GM18517 (cell line): ENCODE measurements around the gene ADRM1.

Experiments
- ATAC-seq: cut with Tn5 transposase; IDR thresholded peaks from one replicate; pipeline ENCODE4 v1.9.1; 2021; ENCODE audit warnings: mild to moderate bottlenecking, moderate library complexity; ENCODE audit not compliant: unreplicated experiment

The ADRM1 gene

DNA sequence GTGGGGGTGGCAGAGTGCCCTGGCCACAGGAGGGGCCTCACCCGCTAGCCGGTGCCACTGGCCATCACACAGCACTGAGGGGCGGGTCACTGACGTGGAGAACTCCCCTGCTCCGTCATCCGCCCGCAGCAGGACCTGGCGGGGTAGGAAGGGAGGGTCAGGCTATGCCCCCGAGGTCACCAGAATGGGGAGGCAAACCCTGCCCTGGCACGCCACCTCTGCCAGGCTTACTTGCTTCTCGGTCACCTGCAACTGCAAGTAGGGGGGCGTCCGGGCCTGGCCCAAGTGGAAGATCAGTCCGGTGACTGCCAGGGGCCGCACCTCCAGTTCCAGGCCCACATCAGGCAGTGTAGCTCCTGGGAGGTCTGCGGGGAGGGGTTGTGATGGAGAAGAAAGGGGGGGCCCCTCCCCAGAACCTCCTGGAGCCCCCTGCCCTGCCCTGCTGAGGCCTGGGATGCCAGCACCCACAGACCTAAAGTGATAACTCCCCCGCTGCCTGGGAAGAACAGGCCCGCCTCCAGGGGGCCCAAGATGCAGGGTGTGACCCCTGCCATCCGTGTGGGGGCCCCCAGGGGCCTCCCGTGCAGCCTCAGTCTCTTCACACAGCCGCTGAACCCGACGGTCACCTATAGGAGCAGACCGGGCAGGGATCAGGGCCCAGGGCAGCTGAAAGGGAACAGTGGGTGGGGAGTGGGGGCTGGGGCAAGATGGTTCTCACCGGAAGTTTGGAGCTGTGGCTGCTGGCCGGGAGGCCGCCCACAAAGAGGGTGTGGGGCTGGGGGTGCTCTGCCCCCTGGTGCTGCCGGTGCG lies 7.4 kb downstream of the ADRM1 start:
- ATAC-seq = no peak

- ATAC-seq = no peak
Observed at GRCh38 chr20:62310757-62311121, 7.9 kb downstream of the ADRM1 start.

GRCh38 chr20:62311150-62311549 lies 8.4 kb downstream of the ADRM1 start:
- ATAC-seq = no peak

- ATAC-seq = no peak
Observed at GRCh38 chr20:62311832-62312661, 9.2 kb downstream of the ADRM1 start.

DNA sequence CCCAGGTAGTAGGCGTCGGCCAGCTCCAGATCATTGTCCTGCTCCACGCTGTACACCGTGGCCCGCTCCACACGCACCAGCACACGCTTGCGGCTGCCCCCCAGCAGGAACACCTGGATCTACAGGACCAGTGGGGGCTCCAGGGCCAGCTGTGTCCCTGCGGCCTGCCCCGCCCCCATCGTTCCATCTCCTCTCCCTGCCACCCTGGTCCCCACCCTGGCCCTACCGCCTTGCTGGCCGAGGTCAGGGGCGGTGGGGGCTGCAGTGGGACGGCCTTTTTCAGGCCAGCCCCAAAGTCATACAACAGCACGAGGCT lies 9.8 kb downstream of the ADRM1 start:
- no peak for ATAC-seq

GRCh38 chr20:62313021-62313420 lies 10.2 kb downstream of the ADRM1 start:
- ATAC-seq = no peak

DNA sequence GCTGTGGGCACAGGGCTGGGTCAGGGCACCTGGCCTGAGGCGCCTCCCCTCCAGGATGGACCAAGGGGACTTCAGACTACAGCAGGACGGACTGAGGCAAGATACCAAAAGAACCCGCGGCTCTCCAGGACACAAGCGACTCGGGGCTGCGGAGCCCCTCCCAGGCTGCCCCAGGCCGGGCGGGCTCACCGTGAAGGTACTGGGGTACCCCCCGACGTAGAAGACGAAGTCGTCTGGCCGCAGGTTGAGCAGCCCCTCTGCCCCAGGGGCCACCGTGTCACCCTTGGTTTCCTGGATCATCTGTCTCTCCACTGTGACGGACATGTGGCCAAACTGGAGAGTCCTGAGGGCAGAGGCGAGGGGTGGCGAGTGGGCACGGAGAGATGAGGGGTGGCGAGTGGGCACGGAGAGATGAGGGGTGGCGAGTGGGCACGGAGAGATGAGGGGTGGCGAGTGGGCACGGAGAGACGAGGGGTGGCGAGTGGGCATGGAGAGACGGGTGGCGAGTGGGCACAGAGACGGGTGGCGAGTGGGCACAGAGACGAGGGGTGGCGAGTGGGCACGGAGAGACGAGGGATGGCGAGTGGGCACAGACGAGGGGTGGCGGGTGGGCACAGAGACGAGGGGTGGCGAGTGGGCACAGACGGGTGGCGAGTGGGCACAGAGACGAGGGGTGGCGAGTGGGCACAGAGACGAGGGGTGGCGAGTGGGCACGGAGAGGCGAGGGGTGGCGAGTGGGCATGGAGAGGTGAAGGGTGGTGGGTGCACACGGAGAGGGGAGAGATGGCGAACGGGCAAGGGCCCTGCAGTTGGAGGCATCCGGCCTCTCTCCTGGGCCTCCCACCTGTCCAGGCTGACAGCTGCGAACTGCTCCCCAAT lies 10.9 kb downstream of the ADRM1 start:
- ATAC-seq = no peak

DNA sequence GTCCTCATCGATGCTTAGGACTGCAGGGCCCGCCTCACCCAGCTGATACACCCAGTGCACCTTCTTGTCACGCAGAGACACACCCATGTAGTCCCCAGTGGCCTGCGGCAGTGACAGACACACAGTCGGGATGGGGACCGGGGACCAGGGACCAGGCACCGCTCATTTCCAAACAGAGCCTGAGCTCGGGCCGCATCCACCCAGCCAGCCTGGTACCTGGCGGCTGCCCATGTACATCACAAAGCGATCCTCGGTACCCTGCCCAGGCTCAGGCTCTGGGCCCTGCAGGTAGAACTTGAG lies 11.5 kb downstream of the ADRM1 start:
- ATAC-seq = no peak

DNA sequence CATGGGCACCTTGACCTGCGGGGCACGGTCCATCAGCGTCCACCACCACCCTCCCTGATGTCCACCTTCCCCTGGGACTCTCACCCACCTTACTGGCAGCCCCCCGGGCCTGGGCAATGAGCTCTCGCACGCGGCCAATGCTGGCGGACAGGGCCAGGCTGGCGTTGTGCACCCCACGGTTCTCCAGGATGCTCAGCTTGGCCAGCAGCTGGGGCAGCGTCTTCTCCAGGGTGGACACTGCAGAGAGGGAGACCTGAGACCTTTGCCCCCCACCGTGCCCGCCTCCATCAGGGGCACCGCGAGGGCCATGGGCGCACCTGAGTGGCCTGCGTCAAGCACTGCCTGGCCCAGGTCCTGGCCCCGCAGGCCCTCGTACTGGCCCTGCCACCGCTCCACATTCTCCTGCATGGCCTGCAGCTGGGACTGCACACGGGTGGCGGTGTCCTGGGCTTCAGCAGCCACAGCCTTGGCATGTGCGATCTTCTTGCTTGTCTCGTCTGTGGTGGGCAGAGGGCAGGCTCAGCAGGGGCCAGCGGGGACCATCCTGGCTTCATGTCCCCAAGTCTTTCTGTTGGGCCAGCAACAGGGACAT lies 12.0 kb downstream of the ADRM1 start:
- no peak for ATAC-seq

- no peak for ATAC-seq
Observed at GRCh38 chr20:62315773-62316172, 13.0 kb downstream of the ADRM1 start.

DNA sequence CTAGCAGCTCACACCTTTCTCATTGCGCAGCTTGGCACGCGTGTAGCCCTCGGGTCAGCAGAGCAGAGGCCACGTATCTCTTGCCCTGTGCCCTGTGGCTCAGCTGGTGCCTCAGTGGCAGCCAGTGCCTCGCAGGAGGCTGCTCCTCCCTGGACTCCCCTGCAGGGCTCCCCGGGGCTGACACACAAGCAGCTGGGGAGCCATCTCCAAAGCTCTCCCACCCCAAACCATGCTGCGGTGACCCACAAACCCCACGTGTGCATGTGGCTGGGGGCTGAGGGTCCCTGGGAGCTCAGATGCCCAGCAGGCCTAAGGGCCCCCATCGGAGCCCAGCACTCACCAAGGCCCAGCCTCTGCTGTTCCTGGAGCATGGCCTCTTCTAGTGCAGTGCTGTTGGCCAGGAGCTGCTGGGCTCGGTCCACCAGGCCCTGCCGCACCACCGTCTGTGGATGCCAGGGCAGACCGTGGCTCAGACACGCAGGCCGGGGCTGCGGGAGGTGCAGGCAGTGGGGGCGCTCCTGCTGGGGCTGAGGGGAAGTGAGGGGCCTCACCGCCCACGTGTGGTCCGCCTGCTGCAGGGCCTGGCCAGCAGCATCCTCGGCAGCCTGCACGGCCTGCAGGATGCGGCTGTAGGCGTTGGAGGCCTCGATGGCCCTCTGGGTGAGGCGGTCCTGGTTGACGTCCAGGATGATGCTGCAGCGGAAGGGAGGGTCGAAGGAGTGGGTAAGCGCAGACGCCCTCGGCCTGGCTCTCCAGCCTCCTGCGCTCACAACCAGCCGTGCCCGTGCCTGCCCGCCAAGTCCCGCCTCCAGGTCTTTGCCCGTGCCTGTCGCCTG lies 13.8 kb downstream of the ADRM1 start:
- no peak for ATAC-seq

- ATAC-seq = no peak
Observed at GRCh38 chr20:62317167-62317655, 14.4 kb downstream of the ADRM1 start.

DNA sequence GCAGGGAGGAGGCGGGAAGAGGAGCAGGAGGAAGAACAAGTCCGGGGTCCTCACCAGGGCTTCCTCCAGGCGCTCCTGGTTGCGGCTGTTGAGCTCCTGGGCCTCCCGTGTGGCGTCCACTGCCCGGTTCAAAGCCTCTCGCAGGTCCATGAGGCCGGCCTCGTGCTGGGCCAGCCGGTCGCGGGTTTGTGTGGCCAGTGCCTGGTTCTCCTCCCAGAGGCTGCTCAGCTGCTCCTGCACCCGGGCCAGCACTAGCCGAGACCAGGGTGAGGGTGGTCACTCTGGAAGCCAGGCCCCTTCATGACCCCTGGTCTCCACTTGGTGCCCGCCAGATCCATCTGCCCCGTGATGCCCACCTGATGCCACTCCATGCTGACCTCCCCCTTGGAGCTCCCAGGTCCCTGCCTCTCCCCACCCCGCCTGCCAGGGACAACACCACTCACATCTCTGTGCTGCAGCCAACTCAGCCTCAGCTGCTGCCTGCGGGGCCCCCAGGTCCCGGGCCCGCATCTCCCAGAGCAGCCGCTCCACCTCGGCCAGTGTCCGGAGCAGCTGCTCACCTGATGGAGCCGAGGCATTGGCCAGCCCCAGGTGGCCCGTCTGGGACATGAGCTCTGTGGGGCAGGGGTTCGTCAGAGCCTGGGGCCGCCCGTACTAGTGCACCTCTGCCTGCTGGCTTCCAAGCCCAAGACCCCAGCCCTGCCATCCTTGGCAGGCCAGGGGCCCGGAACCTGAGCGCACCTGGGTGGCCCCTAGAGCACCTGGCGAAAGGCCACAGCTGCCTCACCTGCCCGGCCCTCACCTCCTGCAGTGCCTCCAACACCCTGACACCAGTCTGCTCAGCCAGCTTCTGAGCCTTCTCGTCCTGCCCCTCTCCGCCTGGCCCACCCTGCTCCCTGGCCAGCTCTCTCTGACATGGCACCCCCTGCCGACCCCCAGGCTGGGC lies 15.9 kb downstream of the ADRM1 start:
- no peak for ATAC-seq

- ATAC-seq = no peak
Observed at GRCh38 chr20:62319346-62319909, 16.6 kb downstream of the ADRM1 start.

- no peak for ATAC-seq
Observed at GRCh38 chr20:62320581-62321354, 18.0 kb downstream of the ADRM1 start.

GRCh38 chr20:62321521-62321948 lies 18.7 kb downstream of the ADRM1 start:
- no peak for ATAC-seq

DNA sequence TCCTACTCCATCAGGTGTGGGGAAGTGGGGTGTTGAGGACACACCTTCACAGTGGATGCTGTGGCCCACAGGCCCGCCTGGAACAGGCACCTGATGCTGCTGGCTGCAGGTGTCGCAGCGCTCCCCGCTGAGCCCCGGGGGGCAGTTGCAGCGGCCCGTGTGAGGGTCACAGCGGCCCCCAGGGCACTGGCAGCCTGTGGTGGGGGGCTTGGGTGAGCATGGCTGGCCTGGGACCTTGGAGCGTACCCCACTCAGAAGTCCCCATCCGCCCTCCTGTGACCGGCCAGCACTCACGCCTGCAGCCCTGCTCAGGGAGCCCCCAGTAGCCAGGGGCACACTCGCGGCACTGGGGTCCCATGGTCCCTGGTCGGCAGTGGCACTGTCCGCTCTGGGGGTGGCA lies 19.2 kb downstream of the ADRM1 start:
- no peak for ATAC-seq

- no peak for ATAC-seq
Observed at GRCh38 chr20:62322492-62323041, 19.8 kb downstream of the ADRM1 start.
